Esophagus mucosa (tissue), 1 donor: ENCODE results near the gene SASS6. TPM values are rescaled to one million over a fixed set of nuclear protein-coding genes. Genes with fewer than 3 reads are reported as not detected.

Experiments
- ATAC-seq: fragments of 200-7000 bp; cut with Tn5 transposase; one replicate; pipeline ENCODE4 v1.9.1; 2020
- total RNA-seq: library from RNA; stranded (reverse); gene quantifications from one replicate; pipeline ENCODE4 v1.2.4, GENCODE V29; 2023
- donor health status: DM: yes; HTN: yes; CAD: no.

The SASS6 gene
- total RNA-seq, 1 donor from 2014 or later = 2.9 TPM

GRCh38 chr1:100038660-100039287 lies 94.0 kb downstream of the SASS6 start:
- ATAC-seq = peak; percentile 57

GRCh38 chr1:100037927-100038659 lies 94.6 kb downstream of the SASS6 start:
- peak; percentile 99 for ATAC-seq

GRCh38 chr1:100037656-100037926 lies 95.1 kb downstream of the SASS6 start:
- ATAC-seq = no peak

- peak; percentile 22 for ATAC-seq
These were observed 95.7 kb downstream of the SASS6 start for GRCh38 chr1:100036718-100037655.

GRCh38 chr1:100035214-100035613 lies 97.5 kb downstream of the SASS6 start:
- no peak for ATAC-seq

GRCh38 chr1:100034470-100034869 lies 98.3 kb downstream of the SASS6 start:
- no peak for ATAC-seq

Other genes starting within 250 kb of the SASS6 start
- 21.9 TPM for gene SLC35A3, start 162.9 kb downstream of the SASS6 start, total RNA-seq
- 9.4 TPM for gene TRMT13, start 233 bp upstream of the SASS6 start, total RNA-seq
- not detected for gene LRRC39, start 45.3 kb upstream of the SASS6 start, total RNA-seq
- 12.7 TPM for gene DBT, start 116.9 kb upstream of the SASS6 start, total RNA-seq
- gene RTCA, start 133.3 kb upstream of the SASS6 start, total RNA-seq = 27.5 TPM
- gene CDC14A, start 219.6 kb upstream of the SASS6 start, total RNA-seq = 2.7 TPM